A673 (cell line): ENCODE results near the gene NEDD4.

ENCODE experiments used
- CTCF ChIP-seq: fragments of 300-800, 200-600 bp; sonication (generic); conservative IDR thresholded peaks from 2 replicates; pipeline ENCODE4 v1.5.1; 2017; ENCODE audit warnings: low read depth, mild to moderate bottlenecking, antibody characterized with exemption, low read length, moderate library complexity, mixed read lengths
- EZH2 ChIP-seq: fragments of 200-600 bp; sonication (generic); IDR thresholded peaks from 2 replicates; pipeline ENCODE4 v1.6.1; 2017; ENCODE audit warnings: borderline replicate concordance, low read depth, mild to moderate bottlenecking, mixed read lengths, antibody characterized with exemption, low read length; ENCODE audit not compliant: poor library complexity, severe bottlenecking

- TF ChIP-seq CTCF: no peak
- no peak for TF ChIP-seq EZH2
Observed at GRCh38 chr15:55909036-55909811, 84.2 kb downstream of the NEDD4 start.
